Cardiac muscle cell (in vitro differentiated cells and primary cell): ENCODE measurements around the gene SDC3. TPM values are rescaled to one million over a fixed set of nuclear protein-coding genes. Genes with fewer than 3 reads are reported as not detected.

Experiments
- DNase-seq, 2 donors: peaks; one replicate each; pipeline versions ENCODE4 v3.0.0 to v3.0.0-alpha.2; 2010 to 2017; ENCODE audit warnings: low read depth in 1 of 2, low spot score in 1 of 2
- H3K27ac ChIP-seq: fragments of 200-600 bp; sonication (generic); 2 replicates; pipeline ENCODE4 v1.5.1; 2016
- H3K27me3 ChIP-seq: fragments of 200-600 bp; sonication (generic); 2 replicates; pipeline ENCODE4 v1.6.0; 2016; ENCODE audit warnings: control low read depth
- H3K36me3 ChIP-seq: fragments of 200-600 bp; sonication (generic); 2 replicates; pipeline ENCODE4 v1.5.1; 2016; ENCODE audit warnings: control low read depth
- H3K4me1 ChIP-seq: fragments of 200-600 bp; sonication (generic); 2 replicates; pipeline ENCODE4 v1.8.1; 2017; ENCODE audit warnings: low read depth, mild to moderate bottlenecking, mixed run types
- H3K4me3 ChIP-seq: fragments of 200-600 bp; sonication (generic); 2 replicates; pipeline ENCODE4 v1.5.1; 2016; ENCODE audit warnings: mild to moderate bottlenecking
- H3K9me3 ChIP-seq: fragments of 200-600 bp; sonication (generic); 2 replicates; pipeline ENCODE4 v1.5.1; 2017; ENCODE audit warnings: low read depth, mild to moderate bottlenecking, control low read depth
- polyA plus RNA-seq: library from polyadenylated mRNA; unstranded; fragments of >200 nt; fragmentation: Nextera tagmentation; extraction: Ambion mirVana; gene quantifications from 2 replicates; pipeline ENCODE4 v1.2.1, GENCODE V29; 2016
- total RNA-seq: library from RNA; depleted of rRNA; stranded (reverse); fragments of >200 nt; gene quantifications from 2 replicates; pipeline ENCODE4 v1.2.3, GENCODE V29; 2016
- TF ChIP-seq, protein P1 (sequence below): IDR thresholded peaks from 2 replicates; pipeline ENCODE4 v1.5.1; 2012; ENCODE audit warnings: low read depth, mild to moderate bottlenecking, low read length

The SDC3 gene
- total and polyA plus RNA-seq, 2 experiments from 2014 or later, result 85.2 to 89.2 TPM

DNA sequence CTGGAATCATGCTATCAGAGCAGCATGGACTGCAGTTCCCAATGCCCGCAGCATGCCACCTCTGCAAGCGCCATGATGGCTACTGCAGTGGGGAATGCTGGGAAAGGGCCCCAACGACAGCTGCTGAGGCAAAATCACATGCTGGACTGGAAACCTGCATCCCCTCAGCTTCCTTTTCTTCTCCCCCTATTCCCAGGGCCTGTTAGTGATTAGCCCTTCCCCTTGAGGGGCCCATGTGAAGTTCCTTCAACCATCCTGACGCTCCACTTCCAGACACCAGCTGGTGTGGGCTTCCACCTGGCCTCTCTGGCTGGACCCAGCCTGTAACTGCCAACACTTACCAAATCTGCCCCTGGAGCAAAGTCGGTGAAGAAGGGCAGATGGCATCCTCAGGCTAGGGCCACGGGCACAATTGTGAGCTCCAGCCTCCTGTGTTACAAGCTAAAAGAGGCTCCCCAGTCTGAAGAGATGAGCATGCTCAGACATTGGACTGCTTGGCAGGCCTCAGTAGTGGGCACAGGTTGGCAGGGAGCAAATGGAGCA lies 22.1 kb upstream of the SDC3 start:
- no peaks in the 10 kb centered on the region for H3K27me3 ChIP-seq
- H3K27ac ChIP-seq, result peak overlapping the region; percentile 74
- TF ChIP-seq, protein P1, sequence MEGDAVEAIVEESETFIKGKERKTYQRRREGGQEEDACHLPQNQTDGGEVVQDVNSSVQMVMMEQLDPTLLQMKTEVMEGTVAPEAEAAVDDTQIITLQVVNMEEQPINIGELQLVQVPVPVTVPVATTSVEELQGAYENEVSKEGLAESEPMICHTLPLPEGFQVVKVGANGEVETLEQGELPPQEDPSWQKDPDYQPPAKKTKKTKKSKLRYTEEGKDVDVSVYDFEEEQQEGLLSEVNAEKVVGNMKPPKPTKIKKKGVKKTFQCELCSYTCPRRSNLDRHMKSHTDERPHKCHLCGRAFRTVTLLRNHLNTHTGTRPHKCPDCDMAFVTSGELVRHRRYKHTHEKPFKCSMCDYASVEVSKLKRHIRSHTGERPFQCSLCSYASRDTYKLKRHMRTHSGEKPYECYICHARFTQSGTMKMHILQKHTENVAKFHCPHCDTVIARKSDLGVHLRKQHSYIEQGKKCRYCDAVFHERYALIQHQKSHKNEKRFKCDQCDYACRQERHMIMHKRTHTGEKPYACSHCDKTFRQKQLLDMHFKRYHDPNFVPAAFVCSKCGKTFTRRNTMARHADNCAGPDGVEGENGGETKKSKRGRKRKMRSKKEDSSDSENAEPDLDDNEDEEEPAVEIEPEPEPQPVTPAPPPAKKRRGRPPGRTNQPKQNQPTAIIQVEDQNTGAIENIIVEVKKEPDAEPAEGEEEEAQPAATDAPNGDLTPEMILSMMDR, result no peak
- no peaks in the 10 kb centered on the region for H3K9me3 ChIP-seq
- H3K4me1 ChIP-seq, result peaks cover 24% of the 10 kb centered on the region
- DNase-seq, result no peak
- H3K4me3 ChIP-seq, result no peak overlapping the region
- H3K36me3 ChIP-seq, result peaks cover 27% of the 10 kb centered on the region

DNA sequence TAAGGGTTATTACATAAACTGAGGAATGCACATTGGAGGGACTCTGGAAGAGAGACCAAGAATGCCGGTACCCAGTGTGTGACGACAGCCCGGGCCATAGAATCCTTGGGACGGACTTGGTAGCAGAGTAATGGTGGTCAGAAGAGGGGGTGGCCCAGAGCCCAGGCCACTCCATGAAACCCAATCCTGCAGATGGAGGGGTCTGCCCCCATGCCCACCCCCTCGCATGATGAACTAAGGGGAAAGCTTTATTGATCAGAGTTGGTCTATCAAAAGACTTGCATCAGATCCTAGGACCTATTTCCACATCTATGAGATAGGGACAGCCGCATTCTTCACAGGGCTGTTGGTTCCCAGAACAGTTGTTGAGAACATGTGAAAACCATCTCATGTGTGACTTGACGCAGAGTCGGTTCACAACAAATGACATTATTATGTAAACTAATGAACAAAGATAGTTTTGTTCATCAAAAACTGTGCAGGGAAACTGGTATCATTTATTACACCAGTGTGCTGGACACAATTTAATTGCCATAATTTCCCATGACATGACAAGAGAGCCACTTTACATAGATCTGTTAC lies 21.5 kb upstream of the SDC3 start:
- Histone ChIP-seq H3K4me1 (peaks cover 24% of the 10 kb centered on the region), H3K36me3 (peaks cover 23% of the 10 kb centered on the region), H3K27me3 (no peaks in the 10 kb centered on the region), H3K9me3 (no peaks in the 10 kb centered on the region), H3K4me3 (no peak overlapping the region), H3K27ac (peak overlapping the region; percentile 74)
- DNase-seq, result no peak
- TF ChIP-seq, protein P1, result no peak

DNA sequence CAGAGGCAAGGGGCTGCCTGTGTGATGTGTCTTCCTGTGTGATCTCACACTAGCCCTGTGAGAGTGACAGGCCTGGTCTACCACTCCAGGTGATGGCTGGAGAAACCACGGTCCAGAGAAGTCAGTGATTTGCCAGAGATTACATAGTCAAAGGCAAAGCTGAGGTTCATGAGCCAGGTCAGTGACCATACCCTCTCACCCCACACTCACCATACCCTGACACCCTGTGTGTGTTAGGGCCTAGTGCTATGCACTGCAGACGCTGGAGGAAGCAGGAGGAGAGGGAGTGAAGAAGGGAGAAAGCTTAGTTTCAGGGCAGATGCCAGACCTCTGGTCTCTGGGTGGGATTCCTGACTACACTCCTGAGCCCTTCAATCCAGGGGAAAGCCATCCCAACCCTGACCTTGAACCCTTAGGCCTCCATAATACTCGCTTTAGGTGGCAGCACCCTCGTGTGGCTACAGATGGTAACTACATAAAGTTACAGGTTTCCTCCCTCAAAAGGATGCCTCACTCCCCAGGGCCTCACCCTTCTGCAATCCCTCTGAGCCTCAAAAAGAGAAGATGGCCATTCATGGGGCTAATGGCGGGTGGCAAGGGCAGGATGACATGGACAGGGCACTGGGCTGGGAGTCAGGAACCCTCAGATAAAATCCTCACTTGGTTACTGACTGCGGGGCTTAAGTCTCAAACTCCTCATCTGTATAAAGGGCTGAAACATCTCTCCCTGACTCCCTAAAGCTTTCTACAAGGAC lies 20.8 kb upstream of the SDC3 start:
- peak; percentile 61 to 66 for DNase-seq
- no peak overlapping the region for H3K4me3 ChIP-seq
- TF ChIP-seq, protein P1, result peak; percentile 76

DNA sequence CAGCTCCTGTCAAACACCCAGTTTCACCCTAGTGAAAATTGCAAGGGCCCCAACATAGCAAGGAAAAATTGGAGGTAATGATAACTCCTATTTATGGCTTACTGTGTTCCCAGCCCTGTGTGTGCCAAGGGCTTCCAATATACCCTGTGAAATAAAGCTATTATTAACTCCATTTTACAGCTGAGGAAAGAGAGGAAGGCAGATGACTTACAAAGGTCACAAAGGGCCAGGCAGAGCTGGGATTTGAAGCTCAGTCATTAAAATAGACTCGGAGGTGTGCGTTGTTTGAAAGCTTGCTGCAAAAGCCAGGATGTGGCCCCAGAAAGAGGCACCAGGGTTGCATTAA lies 20.2 kb upstream of the SDC3 start:
- H3K27me3 ChIP-seq, result no peaks in the 10 kb centered on the region
- H3K27ac ChIP-seq, result peak overlapping the region; percentile 54
- peaks cover 16% of the 10 kb centered on the region for H3K36me3 ChIP-seq
- H3K4me3 ChIP-seq, result no peak overlapping the region
- TF ChIP-seq, protein P1, result no peak
- DNase-seq, result no peak
- peaks cover 14% of the 10 kb centered on the region for H3K4me1 ChIP-seq
- no peaks in the 10 kb centered on the region for H3K9me3 ChIP-seq

More for the DNA sequence above, 20.8 kb upstream of the SDC3 start:
- Histone ChIP-seq H3K27ac (peak overlapping the region; percentile 54), H3K36me3 (peaks cover 18% of the 10 kb centered on the region), H3K4me1 (peaks cover 20% of the 10 kb centered on the region), H3K9me3 (no peaks in the 10 kb centered on the region), H3K27me3 (no peaks in the 10 kb centered on the region)

DNA sequence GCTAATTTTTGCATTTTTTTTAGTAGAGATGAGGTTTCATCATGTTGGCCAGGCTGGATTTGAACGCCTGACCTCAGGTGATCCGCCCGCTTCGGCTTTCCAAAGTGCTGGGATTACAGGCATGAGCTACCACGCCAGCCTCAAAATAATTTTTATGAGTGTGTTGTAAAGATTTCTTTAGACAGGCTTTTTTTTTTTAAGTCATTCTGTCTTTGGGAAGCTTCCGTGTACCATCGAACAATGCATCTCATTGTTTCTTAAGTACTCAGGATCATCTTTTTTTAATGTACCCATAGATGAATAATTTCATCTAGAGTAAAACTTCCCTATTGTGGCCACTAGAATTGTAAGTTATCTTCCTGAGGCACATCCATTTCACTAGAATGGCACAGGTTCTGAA lies 19.6 kb upstream of the SDC3 start:
- no peak for DNase-seq
- TF ChIP-seq, protein P1, result no peak

More for the DNA sequence above, 19.6 kb upstream of the SDC3 start:
- Histone ChIP-seq H3K4me3 (no peak overlapping the region), H3K9me3 (no peaks in the 10 kb centered on the region), H3K36me3 (peaks cover 16% of the 10 kb centered on the region), H3K4me1 (peaks cover 11% of the 10 kb centered on the region), H3K27ac (peak overlapping the region; percentile 54), H3K27me3 (no peaks in the 10 kb centered on the region)
